H9 (cell line): ENCODE measurements around the gene VPS26B. TPM values are rescaled to one million over a fixed set of nuclear protein-coding genes. Genes with fewer than 3 reads are reported as not detected.

Experiments
- DNase-seq: peaks from one replicate; pipeline ENCODE4 v3.0.0-alpha.2; 2017
- H2AFZ ChIP-seq: one replicate; pipeline ENCODE4 v1.6.1; 2013; ENCODE audit warnings: mild to moderate bottlenecking, low read length, control low read depth, moderate library complexity
- H2AK5ac ChIP-seq: 2 replicates; pipeline ENCODE4 v1.6.1; 2013; ENCODE audit warnings: low read length, control low read depth, mixed read lengths; ENCODE audit not compliant: insufficient read length
- H2BK120ac ChIP-seq: one replicate; pipeline ENCODE4 v1.6.1; 2013; ENCODE audit warnings: low read depth, mild to moderate bottlenecking, low read length, control low read depth, inconsistent platforms; ENCODE audit not compliant: poor library complexity, severe bottlenecking
- H2BK12ac ChIP-seq: 2 replicates; pipeline ENCODE4 v1.6.1; 2013; ENCODE audit warnings: low read length, control low read depth, mixed read lengths, low read depth; ENCODE audit not compliant: insufficient read length
- H2BK15ac ChIP-seq: 2 replicates; pipeline ENCODE4 v1.6.1; 2013; ENCODE audit warnings: low read depth, low read length, control low read depth
- H2BK20ac ChIP-seq: one replicate; pipeline ENCODE4 v1.6.1; 2013; ENCODE audit warnings: low read depth, mild to moderate bottlenecking, low read length, control low read depth, inconsistent platforms; ENCODE audit not compliant: poor library complexity, severe bottlenecking
- H2BK5ac ChIP-seq: 2 replicates; pipeline ENCODE4 v1.6.1; 2013; ENCODE audit warnings: low read length, control low read depth, mixed read lengths; ENCODE audit not compliant: insufficient read length
- H3K14ac ChIP-seq: 2 replicates; pipeline ENCODE4 v1.6.1; 2013; ENCODE audit warnings: low read length, control low read depth; ENCODE audit not compliant: insufficient read depth
- H3K18ac ChIP-seq: 2 replicates; pipeline ENCODE4 v1.6.1; 2013; ENCODE audit warnings: low read depth, mild to moderate bottlenecking, mixed read lengths, low read length, control low read depth; ENCODE audit not compliant: insufficient read length
- H3K23ac ChIP-seq: 2 replicates; pipeline ENCODE4 v1.6.1; 2013; ENCODE audit warnings: low read length, control low read depth, mixed read lengths, low read depth; ENCODE audit not compliant: insufficient read length
- H3K23me2 ChIP-seq: 2 replicates; pipeline ENCODE4 v1.6.1; 2013; ENCODE audit warnings: low read depth, mild to moderate bottlenecking, mixed read lengths, low read length, control low read depth; ENCODE audit not compliant: insufficient read length, poor library complexity, severe bottlenecking
- H3K27ac ChIP-seq: 2 replicates; pipeline ENCODE4 v1.5.1; 2013; ENCODE audit warnings: low read length, control low read depth, mixed read lengths, low read depth; ENCODE audit not compliant: insufficient read length
- H3K27me3 ChIP-seq: 2 replicates; pipeline ENCODE4 v1.6.1; 2013; ENCODE audit warnings: low read length, control low read depth, inconsistent platforms; ENCODE audit not compliant: insufficient read depth
- H3K4ac ChIP-seq: 2 replicates; pipeline ENCODE4 v1.6.1; 2013; ENCODE audit warnings: low read depth, mild to moderate bottlenecking, control low read depth, inconsistent platforms, low read length, moderate library complexity
- H3K4me1 ChIP-seq: 2 replicates; pipeline ENCODE4 v1.6.1; 2013; ENCODE audit warnings: low read length, control low read depth, inconsistent platforms; ENCODE audit not compliant: insufficient read depth
- H3K4me2 ChIP-seq: 2 replicates; pipeline ENCODE4 v1.6.1; 2013; ENCODE audit warnings: low read length, control low read depth, mixed read lengths; ENCODE audit not compliant: insufficient read length, insufficient read depth
- H3K56ac ChIP-seq: 2 replicates; pipeline ENCODE4 v1.6.1; 2013; ENCODE audit warnings: low read depth, mild to moderate bottlenecking, mixed read lengths, low read length, control low read depth; ENCODE audit not compliant: insufficient read length
- H3K79me1 ChIP-seq: 2 replicates; pipeline ENCODE4 v1.6.1; 2013; ENCODE audit warnings: low read depth, mild to moderate bottlenecking, moderate library complexity, low read length, control low read depth, inconsistent platforms; ENCODE audit not compliant: insufficient read depth, poor library complexity, severe bottlenecking
- H3K79me2 ChIP-seq: 2 replicates; pipeline ENCODE4 v1.6.1; 2013; ENCODE audit warnings: low read length, control low read depth, inconsistent platforms; ENCODE audit not compliant: insufficient read depth
- H3K9ac ChIP-seq: 2 replicates; pipeline ENCODE4 v1.6.1; 2013; ENCODE audit warnings: low read length, control low read depth, mixed read lengths; ENCODE audit not compliant: insufficient read length; ENCODE audit errors: extremely low read depth
- H3K9me3 ChIP-seq: one replicate; pipeline ENCODE4 v1.6.1; 2013; ENCODE audit warnings: low read depth, low read length, inconsistent platforms; ENCODE audit not compliant: control insufficient read depth
- H3T11ph ChIP-seq: one replicate; pipeline ENCODE4 v1.6.1; 2013; ENCODE audit warnings: mild to moderate bottlenecking, low read length, control low read depth, inconsistent platforms
- H4K20me1 ChIP-seq: one replicate; pipeline ENCODE4 v1.6.1; 2013; ENCODE audit not compliant: control insufficient read depth, insufficient read length, insufficient read depth
- H4K5ac ChIP-seq: 2 replicates; pipeline ENCODE4 v1.6.1; 2013; ENCODE audit warnings: low read depth, mild to moderate bottlenecking, mixed read lengths, low read length, control low read depth; ENCODE audit not compliant: insufficient read length
- H4K8ac ChIP-seq: replicated peaks from 2 replicates; pipeline ENCODE4 v1.6.1; 2013; ENCODE audit warnings: low read length, control low read depth, mixed read lengths, low read depth; ENCODE audit not compliant: insufficient read length
- H4K91ac ChIP-seq: 2 replicates; pipeline ENCODE4 v1.6.1; 2013; ENCODE audit warnings: low read depth, mild to moderate bottlenecking, moderate library complexity, mixed read lengths, low read length, control low read depth; ENCODE audit not compliant: insufficient read length
- H3K27ac Mint-ChIP-seq, 3 experiments: 2 replicates in 2 of 3; 3 replicates in 1 of 3; pipeline ENCODE4 v1.8.0; 2020 to 2021; ENCODE audit warnings: mixed read lengths in 3 of 3, mild to moderate bottlenecking in 1 of 3, moderate library complexity in 1 of 3
- H3K27me3 Mint-ChIP-seq: 2 replicates; pipeline ENCODE4 v1.8.0; 2021; ENCODE audit warnings: low read depth, mild to moderate bottlenecking, moderate library complexity, mixed read lengths
- H3K36me3 Mint-ChIP-seq, 3 experiments: 2 replicates in 2 of 3; 3 replicates in 1 of 3; pipeline ENCODE4 v1.8.0; 2020 to 2021; ENCODE audit warnings: low read depth in 3 of 3, mixed read lengths in 3 of 3; ENCODE audit not compliant: insufficient read depth in 1 of 3
- H3K4me1 Mint-ChIP-seq, 2 experiments: 2 replicates each; pipeline ENCODE4 v1.8.0; 2020; ENCODE audit warnings: mixed read lengths in 2 of 2
- H3K4me3 Mint-ChIP-seq, 2 experiments: 2 replicates in 1 of 2; 3 replicates in 1 of 2; pipeline ENCODE4 v1.8.0; 2020 to 2021; ENCODE audit warnings: mild to moderate bottlenecking in 2 of 2, mixed read lengths in 2 of 2, moderate library complexity in 1 of 2
- H3K9me3 Mint-ChIP-seq, 2 experiments: 2 replicates in 1 of 2; 3 replicates in 1 of 2; pipeline ENCODE4 v1.8.0; 2020; ENCODE audit warnings: mild to moderate bottlenecking in 2 of 2, mixed read lengths in 2 of 2, moderate library complexity in 1 of 2
- CTCF ChIP-seq: fragments of 200-600 bp; sonication (generic); conservative IDR thresholded peaks from 3 replicates; pipeline ENCODE4 v1.8.0; 2021; ENCODE audit warnings: antibody characterized with exemption, mild to moderate bottlenecking
- WGBS: extraction: QIAGEN DNeasy Blood & Tissue Kit; methylation state at CpG from one replicate; pipeline ENCODE4 v1.1.7; 2013; ENCODE audit warnings: missing lambda C conversion rate, low lambda C conversion rate, mixed read lengths; ENCODE audit not compliant: insufficient read length; ENCODE audit errors: extremely low coverage; 5-methylcytosine and 5-hydroxymethylcytosine counted together
- total RNA-seq: library from RNA; stranded (reverse); gene quantifications from 2 replicates; pipeline ENCODE4 v1.2.1, GENCODE V29; 2021

Gene VPS26B
- total RNA-seq, 1 experiment from 2014 or later = 27.5 TPM

- Histone ChIP-seq H2AFZ (no peak overlapping the region), H3K27ac (no peak overlapping the region), H3T11ph (no peak overlapping the region), H3K27me3 (no peaks in the 10 kb centered on the region), H3K18ac (no peak overlapping the region), H4K20me1 (no peaks in the 10 kb centered on the region), H2BK120ac (no peak overlapping the region), H2BK12ac (no peak overlapping the region), H4K8ac (no peak overlapping the region), H3K9me3 (peaks cover 16% of the 10 kb centered on the region), H3K9ac (no peak overlapping the region), H3K4me1 (no peaks in the 10 kb centered on the region), H3K4me2 (no peak overlapping the region), H2AK5ac (no peak overlapping the region), H4K91ac (no peak overlapping the region), H3K4ac (no peak overlapping the region), H4K5ac (no peak overlapping the region), H3K23me2 (no peaks in the 10 kb centered on the region), H3K14ac (no peak overlapping the region), H2BK5ac (no peak overlapping the region), H3K79me2 (no peaks in the 10 kb centered on the region), H2BK15ac (no peak overlapping the region), H2BK20ac (no peak overlapping the region), H3K23ac (no peak overlapping the region), H3K79me1 (no peaks in the 10 kb centered on the region), H3K56ac (no peak overlapping the region)
- Mint-ChIP-seq H3K4me1 (no peaks in the 10 kb centered on the region), H3K4me3 (no peak overlapping the region), H3K27me3 (no peaks in the 10 kb centered on the region), H3K27ac (no peak overlapping the region), H3K36me3 (peaks cover 82 to 88% (median 88%) of the 10 kb centered on the region in 3 experiments), H3K9me3 (peaks cover 20 to 38% of the 10 kb centered on the region in 2 experiments)
- no peak for DNase-seq
- WGBS = no CpG with 5 or more reads among the region's 13 CpGs
- TF ChIP-seq CTCF = no peak
Observed at GRCh38 chr11:134176284-134176683, 48.2 kb upstream of the VPS26B start.
